GM21390 (cell line): ENCODE results near the gene MYH16.
"Not testable (repeated sequence)": the region's sequence is repeated elsewhere in the genome, so short reads cannot be mapped to it uniquely, and the experiment has no call there.

Experiments
- ATAC-seq: cut with Tn5 transposase; IDR thresholded peaks from one replicate; pipeline ENCODE4 v1.9.1; 2021; ENCODE audit not compliant: unreplicated experiment

MYH16 gene

DNA sequence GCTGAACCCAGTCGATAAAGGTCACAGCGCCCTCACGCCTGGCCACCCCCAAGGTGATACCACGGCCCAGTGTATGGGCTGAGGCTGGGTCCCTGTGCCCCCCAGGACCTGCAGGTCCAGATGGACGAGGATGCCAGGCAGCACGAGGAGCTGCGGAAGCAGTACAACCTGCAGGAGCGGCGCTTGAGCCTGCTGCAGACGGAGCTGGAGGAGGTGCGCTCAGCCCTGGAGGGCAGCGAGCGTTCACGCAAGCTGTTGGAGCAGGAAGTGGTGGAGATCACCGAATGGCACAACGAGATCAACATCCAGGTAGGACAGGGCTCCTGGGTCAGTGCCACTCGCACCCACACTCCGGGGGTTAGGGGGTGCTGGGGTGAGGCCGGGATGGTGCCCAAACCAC lies 28.9 kb downstream of the MYH16 start:
- no peak for ATAC-seq

DNA sequence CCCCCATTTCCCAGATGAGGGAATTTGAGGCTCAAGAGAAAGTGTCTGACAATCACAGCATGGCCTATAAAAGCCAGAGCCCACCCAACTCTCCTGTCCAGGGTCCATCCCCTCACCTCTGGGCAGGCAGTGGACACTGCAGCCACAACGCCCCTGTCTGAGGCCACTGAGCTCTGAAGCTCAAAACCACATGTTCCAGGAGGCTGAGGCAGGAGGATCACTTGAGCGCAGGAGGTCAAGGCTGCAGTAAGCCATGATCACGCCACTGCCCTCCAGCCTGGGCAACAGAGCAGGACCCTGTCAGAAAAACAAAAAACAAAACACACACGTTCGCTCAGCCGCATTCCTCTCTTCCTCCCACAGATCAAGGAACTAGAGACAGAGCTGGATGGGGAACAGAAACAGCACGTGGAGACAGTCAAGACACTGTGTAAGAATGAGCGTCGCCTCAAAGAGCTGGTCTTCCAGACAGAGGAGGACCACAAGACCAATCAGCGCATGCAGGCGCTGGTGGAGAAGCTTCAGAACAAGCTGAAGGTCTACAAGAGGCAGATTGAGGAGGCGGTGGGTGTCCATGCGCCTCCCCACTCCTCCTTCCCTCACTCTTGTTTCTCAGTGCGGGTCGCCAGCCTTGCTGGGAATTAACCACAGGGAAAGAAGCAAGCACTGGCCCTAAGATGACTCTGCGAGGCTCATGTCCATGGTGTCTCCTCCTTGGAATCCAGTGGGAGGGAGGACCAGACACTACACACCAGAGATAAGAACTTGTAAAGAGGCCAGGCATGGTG lies 33.0 kb downstream of the MYH16 start:
- no peak for ATAC-seq

DNA sequence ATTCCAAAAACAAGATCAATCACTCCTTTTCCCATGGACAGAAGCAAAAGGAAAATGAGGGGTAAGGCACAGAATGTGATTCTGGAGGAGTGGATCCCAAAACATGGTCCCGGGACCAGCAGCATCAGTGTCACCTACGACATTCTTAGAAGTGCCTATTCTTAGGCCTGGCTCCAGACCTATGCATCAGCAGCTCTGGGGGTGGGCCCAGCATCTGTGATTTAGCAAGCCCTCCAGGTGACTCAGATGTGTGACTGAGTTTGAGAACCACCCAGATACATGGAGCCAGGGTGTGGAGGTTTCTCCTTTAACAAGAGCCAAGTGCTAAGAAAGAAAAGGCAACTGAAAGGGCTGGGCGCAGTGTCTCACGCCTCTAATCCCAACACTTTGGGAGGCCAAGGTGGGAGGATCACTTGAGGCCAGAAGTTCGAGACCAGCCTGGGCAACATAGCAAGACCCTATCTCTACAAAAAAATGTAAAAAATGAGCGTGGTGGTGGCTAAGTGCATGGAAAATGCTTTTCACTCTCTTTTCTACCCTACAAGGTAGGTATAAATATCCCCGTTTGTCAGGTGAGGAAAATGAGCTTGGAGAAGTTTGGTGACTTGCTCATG lies 35.9 kb downstream of the MYH16 start:
- ATAC-seq: no peak

GRCh38 chr7:99309111-99309510 lies 36.5 kb downstream of the MYH16 start:
- ATAC-seq: no peak

GRCh38 chr7:99310004-99310403 lies 37.4 kb downstream of the MYH16 start:
- no peak for ATAC-seq

DNA sequence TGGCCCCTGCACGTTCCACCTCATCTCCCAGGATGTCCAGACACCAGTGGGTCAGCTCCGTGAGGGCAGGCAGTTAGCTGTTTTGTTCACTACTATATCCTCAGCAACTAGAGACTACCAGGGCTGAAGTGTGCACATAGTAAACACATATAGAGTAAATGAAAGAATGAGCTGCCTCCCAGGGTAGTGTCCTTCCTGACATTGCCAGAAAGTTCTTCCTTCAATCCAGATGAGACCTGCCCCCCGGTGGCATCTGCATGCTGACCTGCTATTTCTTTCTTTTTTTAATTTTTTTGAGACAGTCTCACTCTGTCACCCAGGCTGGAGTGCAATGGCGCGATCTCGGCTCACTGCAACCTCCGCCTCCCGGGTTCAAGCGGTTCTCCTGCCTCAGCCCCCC lies 39.1 kb downstream of the MYH16 start:
- ATAC-seq: no peak

- ATAC-seq: peak; percentile 57
Measured at GRCh38 chr7:99312316-99313203, 39.9 kb downstream of the MYH16 start.

GRCh38 chr7:99313204-99313573 lies 40.5 kb downstream of the MYH16 start:
- ATAC-seq: no peak

DNA sequence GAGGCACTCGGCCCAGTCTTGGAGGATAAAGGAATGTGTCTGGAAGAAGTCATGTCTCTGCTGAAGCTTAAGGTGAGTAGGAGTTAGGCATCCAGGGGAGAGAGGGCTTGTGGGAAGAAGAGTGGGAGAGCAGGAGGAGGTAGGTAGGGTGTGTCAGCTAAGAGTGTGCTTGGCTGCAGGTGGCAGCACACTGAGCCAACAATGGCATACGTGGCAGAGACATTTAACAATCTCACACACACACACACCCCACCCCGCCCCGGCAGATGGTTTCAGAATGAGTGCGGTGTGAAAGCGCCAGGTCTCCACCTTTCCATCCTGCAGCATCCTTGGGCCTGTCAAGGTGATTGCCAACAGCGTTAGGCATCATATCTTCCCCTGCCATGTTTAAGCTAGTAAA lies 41.9 kb downstream of the MYH16 start:
- no peak for ATAC-seq

DNA sequence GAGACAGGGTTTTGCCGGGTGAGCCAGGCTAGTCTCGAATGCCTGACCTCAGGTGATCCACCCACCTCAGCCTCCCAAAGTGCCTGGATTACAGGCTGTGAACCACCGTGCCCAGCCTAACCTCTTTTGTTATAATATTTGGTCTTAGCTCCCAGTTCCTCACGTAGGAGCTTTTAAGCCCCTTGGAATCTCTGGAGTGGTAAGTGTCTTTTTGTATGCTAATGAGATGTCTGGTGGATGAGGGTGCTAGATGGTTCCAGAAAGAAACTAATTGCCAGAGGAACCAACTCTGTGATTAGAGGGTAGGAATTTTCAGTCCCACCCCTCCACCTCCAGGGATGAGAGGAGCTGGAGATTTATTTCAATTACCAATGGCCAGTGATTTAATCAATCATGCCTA lies 47.7 kb downstream of the MYH16 start:
- ATAC-seq: no peak

- not testable (repeated sequence) for ATAC-seq
Measured at GRCh38 chr7:99322659-99323058, 50.0 kb downstream of the MYH16 start.

DNA sequence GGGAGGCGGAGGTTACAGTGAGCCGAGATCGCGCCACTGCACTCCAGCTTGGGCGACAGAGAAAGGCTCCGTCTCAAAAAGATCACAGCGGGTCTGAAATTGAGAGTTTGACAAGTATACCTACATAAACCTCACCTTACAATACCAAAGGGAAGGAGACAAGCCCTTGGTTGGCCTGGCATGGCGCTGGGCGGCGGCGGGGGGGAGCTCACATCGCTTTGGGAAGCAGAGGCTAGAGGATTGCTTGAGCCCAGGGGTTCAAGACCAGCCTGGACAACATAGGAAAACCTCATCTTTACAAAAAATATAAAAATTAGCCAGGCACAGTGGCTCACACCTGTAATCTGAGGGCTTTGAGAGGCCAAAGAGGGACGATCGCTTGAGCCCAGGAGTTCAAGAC lies 51.9 kb downstream of the MYH16 start:
- no peak for ATAC-seq

DNA sequence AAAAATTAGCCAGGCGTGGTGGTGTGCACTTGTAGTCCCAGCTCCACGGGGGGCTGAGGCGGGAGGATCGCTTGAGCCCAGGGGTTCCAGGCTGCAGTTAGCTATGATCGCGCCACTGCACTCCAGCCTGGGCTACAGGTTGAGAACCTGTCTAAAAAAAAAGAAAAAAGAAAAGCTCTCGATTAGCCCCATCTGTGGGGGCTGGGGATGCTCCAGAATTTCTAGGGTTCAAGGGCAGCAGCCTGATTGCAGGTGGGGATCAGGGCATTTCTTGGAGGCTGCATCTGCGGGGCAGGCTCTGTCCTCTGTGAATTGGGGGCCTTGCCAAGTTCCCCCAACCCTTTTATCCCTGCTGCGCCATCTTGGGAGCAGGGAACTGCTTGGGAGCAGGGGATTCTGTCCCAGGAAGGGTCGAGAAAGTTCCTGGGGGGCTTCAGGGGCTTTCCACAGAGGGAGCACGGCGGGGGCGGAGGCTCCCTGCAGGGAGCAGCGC lies 52.4 kb downstream of the MYH16 start:
- no peak for ATAC-seq

DNA sequence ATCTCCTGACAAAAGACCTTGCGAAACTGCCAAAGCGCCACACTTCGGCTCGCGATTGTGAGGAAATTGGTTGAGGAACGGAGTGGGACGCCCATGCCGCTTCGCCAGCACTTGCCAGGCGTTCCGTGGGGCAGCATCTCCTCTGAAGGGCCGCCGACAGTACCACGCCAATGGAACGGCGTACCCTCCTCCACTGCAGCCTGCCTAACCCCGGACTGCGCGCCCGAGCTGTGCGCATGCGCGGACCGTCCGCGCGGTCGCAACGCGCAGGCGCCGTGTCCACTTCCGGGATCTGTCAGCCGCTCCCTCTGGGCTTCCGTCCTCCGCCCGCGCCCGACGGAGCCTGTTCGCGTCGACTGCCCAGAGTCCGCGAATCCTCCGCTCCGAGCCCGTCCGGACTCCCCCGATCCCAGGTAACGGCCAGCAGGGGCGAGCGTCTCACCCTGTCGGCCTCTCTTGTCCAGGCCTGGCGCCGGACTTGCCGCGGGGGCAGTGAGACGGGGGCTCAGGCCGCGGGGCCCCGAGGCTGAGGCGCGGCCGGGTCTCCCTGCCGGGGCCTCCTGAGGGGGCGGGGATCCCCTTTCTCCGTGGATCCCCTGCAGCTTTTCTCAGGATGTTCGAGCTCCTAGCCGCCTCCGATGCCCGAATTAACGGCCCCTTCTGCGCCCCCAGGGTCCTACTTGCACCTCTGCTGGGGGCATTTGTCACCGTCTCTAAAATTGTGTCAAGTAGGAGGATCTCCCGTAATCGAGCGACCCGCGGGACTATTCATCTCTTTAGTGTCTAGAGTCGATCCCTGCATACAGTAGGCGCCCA lies 53.2 kb downstream of the MYH16 start, which contains the start of gene ARPC1A:
ARPC1A (plus strand) TSS at position 307 of the 816 bp plus-strand sequence. CDS start 7,456 bp downstream, outside the sequence.
- ATAC-seq: peak; percentile 85

DNA sequence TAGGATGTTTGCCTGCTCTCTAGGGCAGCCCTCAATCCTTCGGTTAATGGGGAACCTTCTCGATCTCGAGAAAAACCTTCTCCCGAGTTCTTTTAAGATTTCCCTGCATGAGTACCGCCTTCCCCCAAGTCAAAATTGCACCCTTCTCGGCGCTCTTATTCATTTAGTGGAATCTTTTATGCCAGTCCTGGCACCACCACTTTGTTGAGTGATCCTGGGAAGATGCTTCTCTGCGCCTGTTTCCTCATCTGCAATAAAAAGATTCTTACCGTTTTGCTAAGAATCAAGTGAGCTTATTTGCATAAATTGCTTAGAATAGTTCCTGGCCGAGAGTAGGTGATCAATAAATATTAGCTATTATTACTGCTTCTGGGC lies 53.8 kb downstream of the MYH16 start:
- ATAC-seq: no peak

DNA sequence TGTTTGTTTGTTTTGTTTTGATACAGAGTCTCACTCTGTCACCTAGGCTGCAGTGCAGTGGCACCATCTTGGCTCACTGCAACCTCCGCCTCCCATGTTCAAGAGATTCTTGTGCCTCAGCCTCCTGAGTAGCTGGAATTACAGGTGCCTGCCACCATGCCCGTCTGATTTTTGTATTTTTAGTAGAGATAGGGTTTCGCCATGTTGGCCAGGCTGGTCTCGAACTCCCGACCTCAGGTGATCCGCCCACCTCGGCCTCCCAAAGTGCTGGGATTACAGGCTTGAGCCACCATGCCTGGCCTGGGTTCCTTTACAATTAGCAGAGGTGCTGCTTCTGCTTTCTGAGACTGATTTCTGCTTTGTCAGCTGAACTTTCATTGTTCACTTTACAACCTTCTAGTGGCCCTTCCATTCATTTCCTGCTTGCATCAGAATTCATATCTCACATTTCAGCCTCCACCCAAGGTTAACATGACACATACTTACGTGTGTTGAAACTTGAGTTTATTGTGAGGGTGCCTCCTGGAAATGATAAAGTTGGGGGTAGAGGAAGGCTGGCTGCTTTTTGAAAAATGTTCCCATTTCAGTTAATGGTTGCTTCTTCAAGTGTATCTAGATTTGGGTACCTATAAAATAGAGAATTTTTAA lies 57.8 kb downstream of the MYH16 start:
- ATAC-seq: not testable (repeated sequence)

DNA sequence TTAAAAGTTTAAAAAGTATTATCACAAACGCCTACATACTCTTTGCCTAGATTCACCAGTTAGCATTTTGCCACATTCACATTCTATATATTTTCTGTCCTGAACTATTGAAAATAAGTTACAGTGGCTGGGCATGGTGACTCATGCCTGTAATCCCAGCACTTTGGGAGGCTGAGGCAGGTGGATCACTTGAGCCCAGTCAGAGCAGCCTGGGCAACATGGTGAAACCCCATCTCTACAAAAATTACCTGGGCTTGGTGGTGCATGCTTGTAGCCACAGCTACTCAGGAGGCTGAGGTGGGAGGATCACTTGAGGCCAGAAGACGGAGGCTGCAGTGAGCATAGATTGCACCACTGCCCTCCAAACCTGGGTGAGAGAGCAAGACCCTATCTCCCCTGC lies 58.4 kb downstream of the MYH16 start:
- no peak for ATAC-seq

GRCh38 chr7:99339595-99339994 lies 67.0 kb downstream of the MYH16 start:
- ATAC-seq: no peak

GRCh38 chr7:99340659-99341058 lies 68.0 kb downstream of the MYH16 start:
- ATAC-seq: no peak

DNA sequence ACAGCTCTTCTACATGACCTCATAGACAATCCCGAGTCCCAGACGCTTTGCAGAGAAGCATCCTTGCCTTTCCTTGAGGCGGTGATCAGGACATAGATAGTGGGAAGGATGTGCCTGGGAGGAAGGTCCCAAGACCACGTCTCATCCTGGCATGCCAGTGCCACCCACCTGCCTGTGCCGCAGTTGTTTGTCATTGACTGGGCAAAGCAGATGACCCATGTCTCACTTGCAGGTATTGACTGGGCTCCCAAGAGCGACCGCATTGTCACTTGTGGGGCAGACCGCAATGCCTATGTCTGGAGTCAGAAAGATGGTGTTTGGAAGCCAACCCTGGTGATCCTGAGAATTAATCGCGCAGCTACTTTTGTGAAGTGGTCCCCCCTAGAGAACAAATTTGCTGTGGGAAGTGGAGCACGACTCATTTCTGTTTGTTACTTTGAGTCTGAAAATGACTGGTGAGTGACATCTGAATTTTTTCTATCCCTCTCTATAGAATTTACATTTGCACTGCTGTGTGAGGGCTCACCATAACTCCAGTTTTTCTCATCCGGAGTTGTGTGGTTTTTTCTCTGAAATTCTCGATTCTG lies 71.5 kb downstream of the MYH16 start:
- ATAC-seq: no peak
